GM19468 (cell line): ENCODE data around the gene NR3C2.

Source experiments
- ATAC-seq: cut with Tn5 transposase; IDR thresholded peaks from one replicate; pipeline ENCODE4 v1.9.1; 2021; ENCODE audit warnings: mild to moderate bottlenecking, moderate library complexity, moderate number of reproducible peaks; ENCODE audit not compliant: unreplicated experiment; ENCODE audit errors: extremely low read depth

NR3C2 gene

DNA sequence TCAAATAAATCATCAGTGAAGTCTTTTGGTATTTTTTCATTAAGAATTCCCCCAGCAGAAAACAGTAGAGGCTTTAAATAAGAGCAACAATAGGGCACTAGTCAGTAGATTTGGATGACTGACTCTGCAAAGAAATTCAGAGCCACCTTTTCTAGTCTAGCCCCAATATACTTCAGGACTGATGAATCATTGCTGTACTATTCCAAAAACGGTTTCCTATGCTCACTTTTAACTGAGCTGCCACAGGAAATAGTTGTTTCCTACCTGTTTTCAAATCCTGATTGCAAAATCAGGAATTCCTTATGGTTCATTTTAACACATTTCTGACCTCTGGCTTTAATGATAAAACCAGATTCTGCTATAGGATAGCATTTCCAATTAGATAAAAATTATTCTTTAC lies 171.6 kb downstream of the NR3C2 start:
- no peak for ATAC-seq

DNA sequence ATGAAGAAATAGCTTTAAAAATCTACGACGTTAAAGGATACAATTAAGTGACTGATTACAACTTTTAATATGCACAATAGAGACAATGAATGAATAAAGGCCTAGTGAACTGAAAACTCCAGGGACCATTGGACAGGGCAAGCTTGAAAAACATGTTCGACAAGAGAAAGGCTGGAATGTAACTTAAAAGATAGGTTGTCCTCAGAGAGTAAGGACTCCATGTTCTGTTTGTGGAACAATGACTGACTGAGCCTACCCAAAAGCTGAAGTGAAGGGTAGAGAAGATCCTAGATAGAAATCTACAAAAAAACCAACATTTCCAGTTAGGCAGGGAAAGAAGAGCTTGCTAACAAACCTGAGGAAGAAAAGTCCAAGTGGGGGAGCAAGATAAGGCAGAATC lies 173.4 kb downstream of the NR3C2 start:
- no peak for ATAC-seq

DNA sequence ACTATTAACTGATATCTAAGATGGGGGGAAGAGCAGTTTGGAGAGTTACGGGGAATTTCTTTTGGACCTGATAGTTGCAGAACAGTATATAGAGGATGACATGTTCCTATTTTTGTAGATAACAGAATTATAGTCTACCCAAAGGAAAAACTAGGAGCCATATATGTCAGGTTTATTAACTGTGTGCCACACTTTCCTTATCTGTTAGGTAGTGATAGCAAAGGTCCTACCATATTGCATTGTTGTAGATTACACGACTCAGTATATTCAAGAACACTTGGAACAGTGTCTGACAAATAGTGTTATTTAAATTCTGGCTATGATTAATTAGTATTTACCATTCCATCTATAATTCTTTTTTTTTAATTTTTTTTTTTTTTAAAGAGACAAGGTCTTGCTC lies 175.3 kb downstream of the NR3C2 start:
- no peak for ATAC-seq

DNA sequence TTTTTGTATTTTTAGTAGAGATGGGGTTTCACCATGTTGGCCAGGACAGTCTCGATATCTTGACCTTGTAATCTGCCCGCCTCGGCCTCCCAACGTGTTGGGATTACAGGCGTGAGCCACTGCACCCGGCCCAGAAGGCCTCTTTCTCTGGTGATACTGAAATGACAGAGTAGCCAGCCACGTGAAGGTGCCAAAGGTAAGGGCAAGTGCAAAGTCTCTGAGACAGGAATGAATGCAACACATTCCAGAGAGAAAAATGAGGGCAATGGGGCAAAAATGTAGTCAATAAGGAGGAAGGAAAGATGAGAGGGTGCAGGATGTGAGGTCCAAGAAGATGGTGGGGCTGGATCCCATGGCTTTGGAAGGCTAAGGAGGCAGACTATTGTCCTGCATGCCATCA lies 176.0 kb downstream of the NR3C2 start:
- ATAC-seq, result no peak

DNA sequence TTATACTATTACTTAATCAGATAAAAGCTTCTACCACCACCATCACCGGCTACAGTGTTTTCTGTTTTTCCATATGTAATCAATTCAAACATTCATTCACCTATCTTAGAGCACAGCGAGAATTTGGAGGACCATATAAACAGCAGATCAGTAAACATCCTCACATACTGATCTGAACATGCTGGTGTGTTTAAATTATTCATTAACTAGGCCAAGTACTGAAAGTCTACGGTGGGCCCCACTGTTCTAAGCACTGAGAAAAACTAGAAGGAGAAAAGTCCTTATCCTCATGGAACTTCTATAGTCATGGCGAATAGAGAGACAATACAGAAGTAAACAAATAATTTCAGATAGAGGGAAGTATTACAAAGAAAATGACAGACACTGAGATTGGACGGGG lies 176.6 kb downstream of the NR3C2 start:
- no peak for ATAC-seq

DNA sequence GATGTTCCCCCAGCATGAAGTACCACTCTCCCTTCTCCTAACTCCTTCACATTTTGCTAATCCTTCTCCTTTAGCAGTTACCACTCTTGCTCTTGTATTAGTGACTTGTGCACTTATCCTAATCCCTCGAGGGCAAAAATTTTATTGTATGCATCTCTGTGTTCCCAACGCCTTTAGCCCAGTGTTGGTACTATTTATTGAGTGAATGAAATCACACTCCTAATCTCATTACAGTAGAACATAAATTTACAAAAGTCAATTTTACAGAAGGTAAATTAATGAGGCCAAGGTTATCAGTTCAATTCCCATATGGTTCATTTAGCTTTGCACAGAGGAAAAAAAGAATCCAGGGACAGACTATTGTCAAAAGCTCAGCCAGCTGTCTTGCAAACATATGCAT lies 178.4 kb downstream of the NR3C2 start:
- ATAC-seq, result no peak

DNA sequence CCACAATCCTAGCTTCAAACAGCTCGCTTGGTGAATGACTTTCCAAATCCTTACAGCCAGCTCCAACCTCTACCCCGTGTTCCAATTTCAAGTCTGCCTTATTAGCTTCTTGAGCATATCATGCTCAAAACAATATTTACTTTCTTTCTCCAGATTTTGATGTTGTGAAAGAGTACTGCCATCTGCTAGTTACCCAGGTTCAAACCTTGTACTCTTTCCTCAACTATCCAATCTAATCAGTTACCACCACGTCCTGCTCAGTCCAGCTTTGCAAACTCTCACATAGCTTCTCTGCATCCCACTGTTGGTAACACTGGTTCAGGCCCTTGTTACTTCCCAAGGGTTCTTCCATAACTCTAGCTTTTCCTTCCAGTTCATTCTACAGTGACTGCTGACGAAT lies 179.1 kb downstream of the NR3C2 start:
- no peak for ATAC-seq

DNA sequence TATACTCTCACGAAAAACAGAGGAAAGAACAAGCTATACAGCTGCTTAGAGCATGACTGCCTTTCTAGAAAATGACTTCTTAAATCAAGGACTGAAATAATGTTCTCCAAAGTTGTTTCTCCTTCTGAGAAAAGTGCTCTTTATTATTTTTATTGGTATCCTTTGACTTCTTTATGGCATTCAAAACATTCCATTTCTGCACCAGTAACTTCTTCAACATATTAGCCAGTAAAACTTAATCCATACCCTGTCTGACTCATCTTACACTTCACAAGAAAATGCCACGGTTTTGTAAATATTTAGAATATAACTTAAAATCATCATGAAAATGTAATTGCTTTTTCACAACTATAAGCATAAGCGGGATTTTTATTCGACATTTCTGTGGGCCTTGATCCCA lies 180.4 kb downstream of the NR3C2 start:
- no peak for ATAC-seq

DNA sequence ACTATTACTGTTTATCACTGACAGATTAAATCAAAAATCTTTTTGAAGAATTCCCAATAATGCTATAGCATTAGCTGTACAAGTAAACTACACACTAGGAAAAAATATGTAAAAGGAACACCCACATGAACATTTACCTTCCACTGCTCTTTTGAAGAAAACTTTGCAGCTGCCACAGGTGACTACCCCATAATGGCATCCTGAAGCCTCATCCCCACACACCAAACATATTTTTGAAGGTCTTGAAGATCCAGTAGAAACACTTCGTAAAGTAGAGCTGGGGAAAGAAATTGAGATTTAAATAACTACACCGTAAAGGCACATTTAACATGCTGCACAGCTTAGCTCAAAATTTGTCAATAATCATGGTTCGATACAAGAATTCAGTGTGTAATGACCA lies 182.4 kb downstream of the NR3C2 start:
- no peak for ATAC-seq

DNA sequence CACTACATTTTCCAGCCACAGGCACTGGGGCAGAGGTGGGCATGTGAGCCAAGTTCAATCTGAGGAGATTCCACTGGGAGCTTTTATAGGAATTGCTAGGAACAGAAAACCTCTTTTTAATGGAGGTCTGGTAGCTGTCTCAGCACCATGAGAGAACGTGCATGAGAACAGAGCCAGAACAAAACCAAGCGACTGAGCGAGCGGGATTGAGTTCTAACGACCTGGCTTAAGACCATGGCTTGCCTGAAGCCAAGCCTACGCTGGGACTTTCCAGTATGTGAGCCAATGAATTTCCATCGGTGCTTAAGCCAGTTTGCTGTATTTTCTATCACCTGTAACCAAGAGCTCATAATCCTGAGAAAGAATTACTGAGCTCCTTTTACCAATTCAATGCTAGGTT lies 183.7 kb downstream of the NR3C2 start:
- no peak for ATAC-seq

DNA sequence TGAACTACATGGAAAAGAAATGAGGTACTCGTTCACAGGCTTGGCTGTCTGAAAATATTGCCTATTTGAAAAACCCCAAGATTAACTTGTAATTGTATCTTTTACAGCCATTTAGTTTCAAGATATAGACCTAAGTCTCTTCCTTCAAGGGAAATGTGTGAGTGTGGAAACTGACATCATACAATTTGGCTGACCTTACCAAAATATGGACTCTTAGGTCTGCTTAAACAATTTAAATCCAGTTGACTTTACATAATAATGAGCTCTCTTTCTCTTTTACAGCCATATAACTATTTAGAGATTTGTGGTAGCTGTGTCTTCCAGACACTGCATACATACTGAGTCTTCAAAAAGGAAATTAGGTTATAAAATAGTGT lies 186.9 kb downstream of the NR3C2 start:
- ATAC-seq, result no peak

DNA sequence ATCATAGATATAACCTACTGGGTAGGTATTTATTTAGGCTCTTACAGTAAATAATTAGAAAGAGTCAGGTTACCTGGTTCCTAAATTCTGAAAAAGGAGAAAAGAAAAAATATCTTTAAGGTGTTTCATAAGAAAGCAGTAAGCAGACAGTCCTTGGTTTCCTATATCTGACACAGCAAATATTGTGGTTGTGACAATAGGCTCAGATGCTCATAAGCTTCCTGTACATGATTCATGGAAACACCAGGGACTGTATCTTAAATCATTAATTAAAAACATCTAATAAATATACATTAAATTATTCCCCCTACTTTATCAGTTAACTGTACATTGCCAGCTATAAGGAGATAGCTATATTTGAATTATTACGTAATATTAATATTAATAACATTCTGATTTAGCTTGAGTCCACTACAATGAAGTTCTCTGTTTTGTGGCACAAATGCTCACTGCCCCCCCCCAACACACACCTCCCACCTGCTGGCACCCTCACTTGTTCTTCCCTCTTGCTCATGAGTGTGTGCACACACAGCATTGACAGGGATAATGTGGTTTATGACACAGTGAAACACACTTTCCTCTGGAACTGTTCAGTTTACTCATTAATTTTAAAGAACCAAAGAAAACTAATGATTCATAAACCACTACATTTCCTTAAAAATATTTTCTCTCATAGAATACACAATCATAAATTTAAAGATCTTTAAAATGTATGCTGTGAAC lies 187.4 kb downstream of the NR3C2 start:
- no peak for ATAC-seq

DNA sequence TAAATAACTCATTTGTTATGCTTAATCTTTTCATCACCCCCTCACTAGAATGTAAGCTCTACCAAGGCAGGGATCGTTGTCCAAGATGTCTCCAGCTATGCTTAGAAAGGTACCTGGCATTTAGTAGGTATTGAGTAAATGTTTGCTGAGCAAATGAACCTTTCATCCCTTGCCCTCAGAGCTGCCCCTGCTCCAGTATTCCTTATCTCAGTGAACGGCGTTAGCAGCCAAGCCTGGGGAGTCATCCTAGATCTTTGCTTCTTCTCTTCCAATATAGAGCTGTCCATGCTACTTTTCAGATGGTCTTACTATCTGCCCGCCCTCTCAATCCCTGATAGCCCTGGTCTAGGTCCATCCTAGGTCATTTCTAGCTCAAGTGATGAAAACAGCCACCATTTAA lies 188.4 kb downstream of the NR3C2 start:
- no peak for ATAC-seq

DNA sequence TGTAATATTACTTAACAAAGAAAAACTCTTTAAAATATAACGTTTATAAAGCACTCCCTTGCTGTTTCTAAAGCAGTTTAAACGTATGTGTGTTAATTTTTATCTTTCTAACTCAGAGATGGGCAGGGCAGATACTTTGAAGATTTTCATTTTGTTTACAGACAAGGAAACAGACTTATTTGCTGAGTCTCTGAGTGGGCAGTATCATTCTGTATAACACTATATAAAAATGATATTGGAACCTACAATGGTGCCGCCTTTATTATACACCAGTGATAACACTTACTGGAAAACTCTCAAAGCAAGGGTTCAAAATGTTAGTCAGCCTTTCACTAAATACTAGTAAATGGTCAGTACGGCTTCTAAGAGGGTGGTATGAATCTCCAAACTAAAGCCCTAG lies 193.4 kb downstream of the NR3C2 start:
- ATAC-seq, result no peak

DNA sequence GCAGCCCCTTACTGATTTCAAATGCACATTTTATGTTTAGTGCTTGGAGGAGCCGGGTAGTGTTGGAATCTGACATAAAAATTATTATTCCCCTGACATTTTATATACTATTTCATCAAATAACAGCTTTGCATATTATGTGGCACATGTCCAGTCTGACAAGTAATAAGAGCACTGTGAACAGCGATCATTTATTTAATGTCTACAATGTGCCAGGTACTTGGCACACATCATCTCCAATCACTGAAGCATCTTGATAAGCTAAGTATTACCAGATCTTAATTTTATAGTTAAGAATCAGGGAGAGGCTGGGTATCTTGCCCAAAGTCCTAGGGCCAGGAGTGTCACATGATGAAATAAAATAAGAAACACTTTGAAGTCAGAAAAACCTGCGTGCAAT lies 197.2 kb downstream of the NR3C2 start:
- no peak for ATAC-seq

DNA sequence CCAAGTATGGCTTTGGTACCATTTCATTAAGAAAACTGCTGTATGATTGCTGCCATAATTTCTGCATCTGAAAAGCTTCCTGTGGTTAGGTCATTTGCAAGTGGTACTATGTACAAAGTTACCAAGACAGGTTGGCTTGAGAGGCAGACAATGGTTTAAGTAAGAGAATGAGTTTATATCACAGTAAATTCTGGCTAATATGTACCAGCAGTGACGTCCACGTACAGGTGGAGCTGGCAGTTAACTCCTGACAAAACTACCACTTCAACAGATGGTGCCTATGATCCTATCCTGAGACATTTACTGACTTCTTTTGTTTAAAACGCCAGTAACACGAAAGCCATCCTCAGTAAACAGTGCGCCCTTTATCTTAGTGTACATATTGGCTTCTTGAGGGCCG lies 198.4 kb downstream of the NR3C2 start:
- no peak for ATAC-seq

DNA sequence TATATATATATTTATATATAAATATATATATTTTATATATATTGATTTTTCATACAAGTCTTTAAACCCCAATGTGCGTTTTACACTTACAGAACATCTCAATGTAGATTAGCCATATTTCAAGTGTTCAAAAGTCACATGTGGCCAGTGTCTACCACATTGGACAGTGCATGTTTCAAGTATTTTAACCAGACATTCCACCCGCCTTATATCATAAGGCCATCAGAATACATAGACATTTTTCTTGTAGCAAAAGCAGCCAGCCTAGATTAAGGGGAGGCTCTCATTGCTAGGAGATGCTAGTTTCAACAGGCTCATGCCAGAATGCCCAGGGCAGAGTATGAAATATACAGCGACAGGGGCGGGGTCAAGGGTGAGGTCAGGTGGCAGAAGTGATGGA lies 202.0 kb downstream of the NR3C2 start:
- ATAC-seq, result no peak

DNA sequence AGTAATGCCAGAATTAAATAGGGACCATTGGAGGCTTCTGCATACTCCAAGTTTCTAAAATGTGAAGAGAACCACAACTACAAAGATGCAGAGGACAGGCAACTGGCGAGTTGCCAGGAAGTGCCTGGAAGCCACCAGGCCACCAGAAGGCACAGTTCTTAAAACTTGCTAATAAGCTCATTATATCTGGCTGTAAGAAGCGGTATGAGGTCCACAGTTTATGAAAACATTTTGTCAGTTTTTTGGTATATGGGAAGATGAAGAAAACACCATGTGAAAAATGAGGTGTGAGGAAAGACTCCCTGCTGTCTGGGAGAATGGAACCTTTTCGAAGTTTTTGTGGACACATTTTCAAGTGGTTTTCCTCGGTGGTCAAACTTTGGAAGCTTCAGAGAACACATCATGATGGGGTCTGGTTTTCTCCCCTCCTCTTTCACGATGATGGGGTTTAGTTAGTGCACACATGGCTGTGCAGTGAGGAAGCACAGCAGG lies 202.7 kb downstream of the NR3C2 start:
- ATAC-seq, result no peak

DNA sequence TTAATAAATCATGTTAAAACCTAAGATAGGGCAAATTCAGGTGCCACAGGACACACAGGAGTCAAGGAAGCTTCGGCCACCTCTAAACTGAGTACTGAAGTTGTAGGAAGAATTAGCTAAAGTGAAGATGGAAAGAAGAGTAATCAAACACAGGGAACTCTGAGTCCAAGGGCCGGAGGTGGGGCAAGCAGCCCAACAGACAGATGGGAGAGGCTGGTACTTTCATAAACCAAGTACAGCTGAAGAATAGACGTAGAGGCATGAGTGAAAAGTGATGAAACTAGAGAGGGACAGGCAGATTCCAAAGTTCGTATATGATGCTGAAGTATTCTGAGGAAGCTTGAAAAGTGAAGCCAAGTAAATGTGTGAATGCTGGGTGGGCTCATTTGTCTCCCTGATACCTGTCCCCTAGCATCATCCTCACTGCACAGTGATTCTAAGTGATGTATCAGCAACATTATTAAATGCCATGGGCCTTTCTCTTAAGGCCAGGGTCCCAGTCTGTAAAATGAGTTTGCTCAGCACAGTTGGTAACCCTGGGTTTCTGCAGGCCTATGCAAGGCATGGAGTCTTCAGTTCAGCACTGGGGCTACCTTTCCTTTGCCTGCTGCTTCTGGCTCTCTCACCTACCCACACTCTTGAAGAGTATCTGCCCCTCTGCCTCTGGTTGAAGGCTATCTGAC lies 203.3 kb downstream of the NR3C2 start:
- no peak for ATAC-seq

DNA sequence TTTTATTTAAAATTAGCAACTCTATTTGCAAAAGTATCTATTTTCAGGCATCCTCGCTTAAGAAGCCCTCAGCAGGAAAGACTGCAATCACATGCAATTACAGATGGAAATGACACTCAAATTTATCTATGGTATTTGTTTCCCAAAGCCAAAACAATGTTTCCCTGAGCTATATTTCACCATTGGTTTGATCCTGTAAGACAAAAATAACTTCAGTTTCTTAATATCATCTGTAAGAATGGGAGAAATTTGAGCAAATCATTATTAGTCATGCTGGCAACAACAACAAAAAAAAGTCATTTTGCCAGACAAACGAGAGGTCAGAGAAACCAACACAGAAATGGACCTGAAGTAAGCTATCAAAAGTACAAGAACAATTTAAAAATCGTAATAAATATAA lies 204.1 kb downstream of the NR3C2 start:
- no peak for ATAC-seq

DNA sequence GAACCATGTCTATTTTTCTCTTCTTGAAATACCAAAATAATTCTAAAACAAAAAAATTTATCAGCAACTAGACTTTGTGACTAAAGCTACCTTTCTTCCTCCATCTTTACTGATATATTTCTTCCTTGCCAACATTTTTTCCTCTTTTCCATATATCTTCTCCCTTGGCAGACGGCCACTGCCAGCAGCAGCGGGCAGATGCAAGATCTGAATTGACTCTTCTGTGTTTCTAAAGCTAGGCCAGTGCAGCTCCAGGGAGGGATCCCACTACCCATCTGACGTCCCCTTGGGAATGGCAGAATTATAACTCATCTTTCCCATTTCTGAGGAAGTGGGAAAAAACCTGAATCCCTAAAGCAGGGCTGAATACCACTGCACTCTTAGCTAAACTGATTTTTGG lies 206.4 kb downstream of the NR3C2 start:
- ATAC-seq, result no peak

DNA sequence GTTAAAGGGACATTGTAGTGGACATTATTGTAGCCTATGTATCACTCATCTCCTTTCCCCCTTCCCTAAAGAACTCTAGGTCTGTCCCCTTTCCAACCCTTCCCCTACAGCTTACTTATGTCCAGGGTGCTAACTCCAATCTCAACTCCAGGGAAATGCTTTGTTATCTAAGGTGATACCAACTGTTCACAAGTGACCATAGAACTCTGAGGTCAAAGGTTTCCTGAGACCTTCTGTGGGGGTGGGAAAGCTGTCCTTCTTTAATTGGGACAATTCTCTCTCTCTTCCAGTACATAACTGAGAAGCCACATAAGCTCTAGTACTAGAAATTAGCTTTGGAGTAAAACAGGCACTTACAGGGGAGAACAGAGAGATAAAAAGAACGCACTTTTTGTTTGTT lies 212.4 kb downstream of the NR3C2 start:
- ATAC-seq, result no peak
